ENCODE measurements around the gene SMYD4. TPM values are rescaled to one million over a fixed set of nuclear protein-coding genes. Genes with fewer than 3 reads are reported as not detected.

SMYD4 gene
- total and polyA plus RNA-seq, 2 donors (not counting 1 experiment from before 2014, with no cell fraction given): 11.9 to 37.5 TPM

- TF ChIP-seq, protein P1, sequence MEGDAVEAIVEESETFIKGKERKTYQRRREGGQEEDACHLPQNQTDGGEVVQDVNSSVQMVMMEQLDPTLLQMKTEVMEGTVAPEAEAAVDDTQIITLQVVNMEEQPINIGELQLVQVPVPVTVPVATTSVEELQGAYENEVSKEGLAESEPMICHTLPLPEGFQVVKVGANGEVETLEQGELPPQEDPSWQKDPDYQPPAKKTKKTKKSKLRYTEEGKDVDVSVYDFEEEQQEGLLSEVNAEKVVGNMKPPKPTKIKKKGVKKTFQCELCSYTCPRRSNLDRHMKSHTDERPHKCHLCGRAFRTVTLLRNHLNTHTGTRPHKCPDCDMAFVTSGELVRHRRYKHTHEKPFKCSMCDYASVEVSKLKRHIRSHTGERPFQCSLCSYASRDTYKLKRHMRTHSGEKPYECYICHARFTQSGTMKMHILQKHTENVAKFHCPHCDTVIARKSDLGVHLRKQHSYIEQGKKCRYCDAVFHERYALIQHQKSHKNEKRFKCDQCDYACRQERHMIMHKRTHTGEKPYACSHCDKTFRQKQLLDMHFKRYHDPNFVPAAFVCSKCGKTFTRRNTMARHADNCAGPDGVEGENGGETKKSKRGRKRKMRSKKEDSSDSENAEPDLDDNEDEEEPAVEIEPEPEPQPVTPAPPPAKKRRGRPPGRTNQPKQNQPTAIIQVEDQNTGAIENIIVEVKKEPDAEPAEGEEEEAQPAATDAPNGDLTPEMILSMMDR (IDR thresholded peaks at IDR 0.05): no peak
- no peak for TF ChIP-seq EZH2 (IDR thresholded peaks at IDR 0.05; ENCODE audit: borderline replicate concordance, insufficient read depth, low read depth, low read length, poor library complexity, severe bottlenecking)
- intact Hi-C loops (cut with micrococcal nuclease): no loop called here
These were observed 84.1 kb downstream of the SMYD4 start for GRCh38 chr17:1745513-1746020.

DNA sequence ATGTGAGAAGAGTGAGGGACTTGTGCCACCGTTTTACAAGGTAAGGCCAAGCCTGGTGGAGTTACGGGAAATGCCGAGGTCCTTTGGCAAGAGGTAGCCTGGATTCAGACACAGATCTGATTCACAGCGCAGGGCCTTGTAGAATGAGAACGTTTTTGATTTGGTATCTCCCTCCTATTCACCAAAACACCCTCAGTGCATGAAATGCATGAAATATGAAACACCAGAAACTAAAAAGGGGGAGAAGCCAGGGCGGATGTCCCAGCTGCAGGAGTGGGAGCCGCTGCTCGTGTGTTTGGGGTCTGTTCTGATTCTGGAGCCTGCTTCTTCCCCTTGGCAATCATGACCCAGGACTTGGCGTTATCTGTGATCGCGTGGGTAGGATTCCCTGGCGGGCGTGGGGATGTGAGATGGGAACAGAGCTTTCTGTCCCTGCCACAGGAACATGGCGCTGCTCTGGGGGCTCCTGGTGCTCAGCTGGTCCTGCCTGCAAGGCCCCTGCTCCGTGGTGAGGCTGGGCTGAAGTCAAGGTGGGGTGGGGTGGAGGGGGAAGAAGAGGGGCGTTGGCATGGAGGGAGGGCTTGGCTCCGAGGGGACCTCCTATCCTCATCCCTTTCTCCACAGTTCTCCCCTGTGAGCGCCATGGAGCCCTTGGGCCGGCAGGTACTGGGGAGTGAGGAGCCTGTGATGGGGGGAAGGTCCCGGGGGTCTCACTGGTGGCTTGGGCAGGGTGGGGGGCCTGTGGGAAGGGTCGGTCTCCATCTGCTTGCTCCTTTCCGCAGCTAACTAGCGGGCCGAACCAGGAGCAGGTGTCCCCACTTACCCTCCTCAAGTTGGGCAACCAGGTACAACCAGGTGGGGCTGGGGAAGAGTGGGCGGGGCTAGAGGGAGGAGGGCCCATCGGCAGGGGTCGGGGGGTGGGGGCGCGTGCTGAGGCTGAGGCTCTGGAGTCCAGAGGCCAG lies 84.9 kb downstream of the SMYD4 start:
- no peak overlapping the region for H3K9ac ChIP-seq (ENCODE audit: low read length)
- ATAC-seq (ENCODE audit: low read depth) (no peak), DNase-seq (no peak)
- H3K4me2 ChIP-seq (replicated peaks; ENCODE audit: low read depth, low read length, poor library complexity, severe bottlenecking): no peak overlapping the region
- Mint-ChIP-seq H3K27me3 (no peaks in the 10 kb centered on the region), H3K27ac (no peak overlapping the region), H3K4me3 (no peak overlapping the region), H3K4me1 (no peaks in the 10 kb centered on the region), H3K9me3 (ENCODE audit: insufficient read depth) (no peaks in the 10 kb centered on the region)
- intact Hi-C loops (cut with micrococcal nuclease): no loop called here
- H3K36me3 ChIP-seq (replicated peaks in 1 of 2; ENCODE audit: control extremely low read depth in 1 of 2, control insufficient read depth in 1 of 2, extremely low read depth in 1 of 2, insufficient read depth in 2 of 2, low read length in 1 of 2): no peaks in the 10 kb centered on the region
- TF ChIP-seq, protein P1 (IDR thresholded peaks at IDR 0.05): no peak
- TF ChIP-seq EZH2 (IDR thresholded peaks at IDR 0.05; ENCODE audit: borderline replicate concordance, insufficient read depth, low read depth, low read length, poor library complexity, severe bottlenecking): no peak
- no peak overlapping the region for H2AFZ ChIP-seq (ENCODE audit: insufficient read depth, low read depth, low read length, poor library complexity, severe bottlenecking)
- POLR2A ChIA-PET: interaction anchor here (0.6 kb wide), 1 partner anchor 25 kb away, joined by 4 read pairs; no protein-coding TSS in a partner anchor
- H3K4me1 ChIP-seq (ENCODE audit: control insufficient read depth in 2 of 2, insufficient read depth in 2 of 2, low read length in 2 of 2): no peaks in the 10 kb centered on the region
- no peaks in the 10 kb centered on the region for H4K20me1 ChIP-seq (ENCODE audit: control insufficient read depth, insufficient read depth, low read length, poor library complexity, severe bottlenecking)
- no peak overlapping the region for H3K4me3 ChIP-seq (ENCODE audit: control extremely low read depth in 1 of 5, extremely low read depth in 1 of 5, insufficient read depth in 1 of 5, low read depth in 2 of 5, low read length in 4 of 5)
- 96% methylated on average over 15 of the region's 29 CpGs for WGBS (ENCODE audit: insufficient coverage)
- CTCF ChIA-PET: no interaction called here
- H3K27ac ChIP-seq (ENCODE audit: low read length in 2 of 2): no peak overlapping the region
- no peaks in the 10 kb centered on the region for H3K9me3 ChIP-seq (ENCODE audit: control extremely low read depth in 1 of 3, control insufficient read depth in 2 of 3, insufficient read depth in 1 of 3, low read length in 2 of 3)
- H3K27me3 ChIP-seq (replicated peaks in 1 of 4; ENCODE audit: control extremely low read depth in 1 of 4, control insufficient read depth in 3 of 4, insufficient read depth in 4 of 4, low read length in 3 of 4): no peaks in the 10 kb centered on the region
- no peaks in the 10 kb centered on the region for H3K79me2 ChIP-seq (ENCODE audit: control insufficient read depth, insufficient read depth, low read length)

More at GRCh38 chr17:1745513-1746020, 84.1 kb downstream of the SMYD4 start:
- no peaks in the 10 kb centered on the region for H3K27me3 Mint-ChIP-seq
- no peak overlapping the region for H3K27ac Mint-ChIP-seq
- H3K9ac ChIP-seq (ENCODE audit: low read length): no peak overlapping the region
- no peak overlapping the region for H2AFZ ChIP-seq (ENCODE audit: insufficient read depth, low read depth, low read length, poor library complexity, severe bottlenecking)
- ATAC-seq (ENCODE audit: low read depth) (no peak), DNase-seq (no peak)
- H3K79me2 ChIP-seq (ENCODE audit: control insufficient read depth, insufficient read depth, low read length): no peaks in the 10 kb centered on the region
- no peak overlapping the region for H3K27ac ChIP-seq (ENCODE audit: low read length in 2 of 2)
- no peak overlapping the region for H3K4me2 ChIP-seq (replicated peaks; ENCODE audit: low read depth, low read length, poor library complexity, severe bottlenecking)
- ChIA-PET POLR2A (interaction anchor here (1.5 kb wide), 1 partner anchor 9 kb away, joined by 5 read pairs; no protein-coding TSS in a partner anchor), CTCF (no interaction called here)
- no peaks in the 10 kb centered on the region for H3K9me3 ChIP-seq (ENCODE audit: control extremely low read depth in 1 of 3, control insufficient read depth in 2 of 3, insufficient read depth in 1 of 3, low read length in 2 of 3)
- no peaks in the 10 kb centered on the region for H3K9me3 Mint-ChIP-seq (ENCODE audit: insufficient read depth)
- H4K20me1 ChIP-seq (ENCODE audit: control insufficient read depth, insufficient read depth, low read length, poor library complexity, severe bottlenecking): no peaks in the 10 kb centered on the region
- no peaks in the 10 kb centered on the region for H3K4me1 ChIP-seq (ENCODE audit: control insufficient read depth in 2 of 2, insufficient read depth in 2 of 2, low read length in 2 of 2)
- H3K27me3 ChIP-seq (replicated peaks in 1 of 4; ENCODE audit: control extremely low read depth in 1 of 4, control insufficient read depth in 3 of 4, insufficient read depth in 4 of 4, low read length in 3 of 4): no peaks in the 10 kb centered on the region
- WGBS (ENCODE audit: insufficient coverage): 93% methylated on average over 10 of the region's 12 CpGs
- H3K4me1 Mint-ChIP-seq: no peaks in the 10 kb centered on the region
- no peaks in the 10 kb centered on the region for H3K36me3 ChIP-seq (replicated peaks in 1 of 2; ENCODE audit: control extremely low read depth in 1 of 2, control insufficient read depth in 1 of 2, extremely low read depth in 1 of 2, insufficient read depth in 2 of 2, low read length in 1 of 2)
- no peak overlapping the region for H3K4me3 Mint-ChIP-seq
- H3K4me3 ChIP-seq (ENCODE audit: control extremely low read depth in 1 of 5, extremely low read depth in 1 of 5, insufficient read depth in 1 of 5, low read depth in 2 of 5, low read length in 4 of 5): no peak overlapping the region

Measured in B cell (primary cell).